ENCODE results near the gene SUZ12.
"Not testable (repeated sequence)": the region's sequence is repeated elsewhere in the genome, so short reads cannot be mapped to it uniquely, and the experiment has no call there.

The SUZ12 gene

DNA sequence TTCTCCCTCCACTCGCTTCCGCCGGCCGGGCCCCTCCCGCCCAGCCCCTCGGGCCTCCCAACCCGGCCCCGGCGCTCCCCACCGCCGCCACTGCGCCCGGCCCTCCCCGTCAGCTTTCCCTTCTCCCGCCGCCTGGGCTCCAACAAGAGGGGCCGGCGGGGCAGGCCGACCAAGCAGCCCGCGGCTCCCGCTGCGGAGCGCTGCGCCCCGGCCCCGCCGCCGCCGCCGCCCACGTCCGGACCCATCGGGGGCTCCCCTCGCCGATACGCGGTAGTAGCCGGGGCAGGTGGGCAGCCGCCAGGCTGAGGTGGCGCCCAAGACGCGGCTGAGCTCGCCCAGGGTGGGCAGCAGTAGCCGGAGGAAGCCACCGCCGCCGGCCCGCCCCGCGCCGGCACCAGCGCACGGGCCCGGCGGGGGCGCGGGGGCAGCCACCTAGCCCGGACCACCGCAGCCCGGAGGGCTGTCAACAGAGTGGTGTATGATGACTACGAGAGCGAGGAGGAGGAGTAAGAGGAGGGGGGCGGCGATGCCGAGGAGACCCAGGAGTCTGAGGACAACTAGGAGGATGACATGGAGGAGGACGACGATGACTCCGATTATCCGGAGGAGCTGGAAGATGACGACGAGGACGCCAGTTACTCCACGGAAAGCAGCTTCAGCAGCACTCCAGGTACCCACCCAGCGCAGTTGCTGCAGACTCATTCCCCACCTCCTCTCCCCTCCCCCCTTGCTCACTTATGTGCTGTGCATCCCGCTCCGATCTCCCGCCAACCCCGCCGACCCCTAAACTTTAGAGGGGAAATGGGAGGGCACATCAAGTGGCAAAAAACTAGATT, 70.9 kb downstream of the SUZ12 start:
- no peaks in the 10 kb centered on the region for H3K36me3 ChIP-seq (ENCODE audit: control insufficient read depth in 2 of 2, insufficient read depth in 2 of 2, low read length in 2 of 2)
- H3K4me3 ChIP-seq (ENCODE audit: low read length in 2 of 2) = peak overlapping the region; percentile 98 to 99
- H3K9me3 ChIP-seq (ENCODE audit: control insufficient read depth in 2 of 2, low read length in 2 of 2) = no peaks in the 10 kb centered on the region
- H3K4me1 ChIP-seq (ENCODE audit: control insufficient read depth in 2 of 2, insufficient read depth in 2 of 2, low read length in 2 of 2) = peaks cover 3 to 7% of the 10 kb centered on the region in 2 donors
- no peaks in the 10 kb centered on the region for H3K27me3 ChIP-seq (ENCODE audit: control insufficient read depth in 2 of 2, insufficient read depth in 2 of 2, low read length in 2 of 2)
- peak overlapping the region; percentile 37 to 61 for H3K27ac ChIP-seq (ENCODE audit: low read depth in 2 of 2, low read length in 2 of 2)
- H3K9ac ChIP-seq (ENCODE audit: low read depth in 1 of 2, low read length in 2 of 2) = peak overlapping the region; percentile 87 to 89

DNA sequence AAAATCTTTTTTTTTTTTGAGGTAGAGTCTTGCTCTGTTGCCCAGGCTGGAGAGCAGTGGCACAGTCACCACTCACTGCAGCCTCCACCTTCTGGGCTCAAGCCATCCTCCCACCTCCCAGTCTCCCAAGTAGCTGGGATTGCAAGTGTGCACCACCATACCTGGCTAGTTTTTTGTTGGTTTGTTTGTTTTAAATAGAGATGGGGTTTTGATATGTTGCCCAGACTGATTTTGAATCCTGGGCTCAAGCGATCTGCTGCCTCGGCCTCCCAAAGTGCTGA, 72.4 kb downstream of the SUZ12 start:
- H3K36me3 ChIP-seq (ENCODE audit: control insufficient read depth in 2 of 2, insufficient read depth in 2 of 2, low read length in 2 of 2) = no peaks in the 10 kb centered on the region
- peaks cover 3 to 7% of the 10 kb centered on the region in 2 donors for H3K4me1 ChIP-seq (ENCODE audit: control insufficient read depth in 2 of 2, insufficient read depth in 2 of 2, low read length in 2 of 2)
- no peaks in the 10 kb centered on the region for H3K9me3 ChIP-seq (ENCODE audit: control insufficient read depth in 2 of 2, low read length in 2 of 2)
- H3K4me3 ChIP-seq (ENCODE audit: low read length in 2 of 2) = peak overlapping the region in 1 of 2 donors; percentile 99
- no peaks in the 10 kb centered on the region for H3K27me3 ChIP-seq (ENCODE audit: control insufficient read depth in 2 of 2, insufficient read depth in 2 of 2, low read length in 2 of 2)
- no peak overlapping the region for H3K27ac ChIP-seq (ENCODE audit: low read depth in 2 of 2, low read length in 2 of 2)
- no peak overlapping the region for H3K9ac ChIP-seq (ENCODE audit: low read depth in 1 of 2, low read length in 2 of 2)

DNA sequence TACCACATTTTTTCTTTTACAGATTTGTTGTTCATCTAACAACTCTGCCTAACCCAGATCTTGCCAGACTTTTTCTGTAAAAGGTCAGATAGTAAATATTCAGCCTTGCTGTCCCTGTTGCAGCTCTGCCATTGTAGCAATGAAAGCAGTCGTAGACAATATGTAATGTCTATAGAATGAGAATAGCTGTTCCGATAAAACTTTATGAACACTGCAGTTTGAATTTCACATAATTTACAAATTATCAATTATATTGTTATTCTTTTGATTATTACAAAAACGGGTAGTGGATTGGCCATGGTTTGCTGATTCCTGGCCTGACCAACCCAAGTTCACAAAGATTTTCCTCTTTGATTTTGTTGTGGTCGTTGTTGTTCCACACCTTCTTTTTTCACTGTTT, 73.3 kb downstream of the SUZ12 start:
- H3K4me3 ChIP-seq (ENCODE audit: low read length in 2 of 2) = no peak overlapping the region
- peaks cover 3 to 7% of the 10 kb centered on the region in 2 donors for H3K4me1 ChIP-seq (ENCODE audit: control insufficient read depth in 2 of 2, insufficient read depth in 2 of 2, low read length in 2 of 2)
- H3K36me3 ChIP-seq (ENCODE audit: control insufficient read depth in 2 of 2, insufficient read depth in 2 of 2, low read length in 2 of 2) = no peaks in the 10 kb centered on the region
- H3K9me3 ChIP-seq (ENCODE audit: control insufficient read depth in 2 of 2, low read length in 2 of 2) = no peaks in the 10 kb centered on the region
- H3K9ac ChIP-seq (ENCODE audit: low read depth in 1 of 2, low read length in 2 of 2) = no peak overlapping the region
- no peaks in the 10 kb centered on the region for H3K27me3 ChIP-seq (ENCODE audit: control insufficient read depth in 2 of 2, insufficient read depth in 2 of 2, low read length in 2 of 2)
- H3K27ac ChIP-seq (ENCODE audit: low read depth in 2 of 2, low read length in 2 of 2) = no peak overlapping the region

DNA sequence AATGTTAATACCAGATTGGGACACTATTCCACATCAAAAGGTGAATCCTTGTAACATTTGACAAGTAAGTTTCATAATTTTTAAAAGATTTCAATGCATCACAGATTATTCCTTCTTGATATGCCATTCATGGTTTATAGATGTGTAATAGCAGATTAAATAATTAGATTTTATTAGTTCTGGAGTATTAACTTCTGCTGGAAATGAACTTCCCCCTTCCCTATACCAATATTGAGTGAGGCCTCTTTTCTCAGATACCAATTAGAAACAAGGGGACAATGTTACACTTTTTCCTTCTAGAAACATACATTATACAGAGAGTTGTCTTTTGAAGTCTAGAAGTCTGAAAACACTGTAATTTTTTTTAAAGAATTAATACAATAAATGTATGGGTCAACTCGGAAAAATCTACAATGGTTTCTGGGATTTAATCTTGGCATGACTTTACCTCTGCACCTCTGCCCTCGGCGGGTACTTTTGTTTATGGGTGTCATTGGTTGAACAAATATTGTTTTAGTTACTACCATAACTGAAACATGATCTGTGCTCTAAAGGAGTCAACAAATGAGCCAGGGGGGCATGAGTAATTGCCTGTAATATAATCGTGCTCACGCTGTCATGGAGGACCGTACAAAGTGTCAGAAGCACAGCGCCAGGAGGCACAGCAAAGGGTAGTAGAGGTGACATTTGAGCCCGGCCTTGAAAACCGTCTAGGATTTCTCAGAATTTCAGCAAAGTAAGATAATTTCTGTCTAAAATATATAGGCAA, 78.6 kb downstream of the SUZ12 start:
- no peak overlapping the region for H3K27ac ChIP-seq (ENCODE audit: low read depth in 2 of 2, low read length in 2 of 2)
- peaks cover 0 to 2% of the 10 kb centered on the region in 2 donors for H3K4me1 ChIP-seq (ENCODE audit: control insufficient read depth in 2 of 2, insufficient read depth in 2 of 2, low read length in 2 of 2)
- H3K27me3 ChIP-seq (ENCODE audit: control insufficient read depth in 2 of 2, insufficient read depth in 2 of 2, low read length in 2 of 2) = no peaks in the 10 kb centered on the region
- no peak overlapping the region for H3K4me3 ChIP-seq (ENCODE audit: low read length in 2 of 2)
- H3K36me3 ChIP-seq (ENCODE audit: control insufficient read depth in 2 of 2, insufficient read depth in 2 of 2, low read length in 2 of 2) = peaks cover 3 to 9% of the 10 kb centered on the region in 2 donors
- no peak overlapping the region for H3K9ac ChIP-seq (ENCODE audit: low read depth in 1 of 2, low read length in 2 of 2)
- H3K9me3 ChIP-seq (ENCODE audit: control insufficient read depth in 2 of 2, low read length in 2 of 2) = no peaks in the 10 kb centered on the region

DNA sequence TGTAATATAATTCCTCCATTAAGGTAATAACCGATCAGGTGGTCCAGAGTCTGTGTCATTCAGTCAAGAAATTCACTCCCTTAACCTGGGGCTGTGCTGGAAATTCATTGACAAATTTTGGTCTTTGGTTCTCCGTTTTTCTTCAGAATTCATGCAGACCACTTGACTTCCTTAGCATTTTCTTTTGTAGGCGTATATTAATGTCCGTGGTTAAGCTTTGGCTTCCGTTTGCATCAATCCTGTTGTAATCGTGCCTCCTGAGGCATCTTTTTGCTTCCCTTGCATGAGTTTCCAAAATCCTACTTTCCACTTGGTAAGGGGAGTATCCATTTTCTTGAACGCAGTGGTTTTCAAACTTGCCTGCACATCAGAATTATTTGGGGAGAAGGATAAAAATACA, 79.4 kb downstream of the SUZ12 start:
- H3K9ac ChIP-seq (ENCODE audit: low read depth in 1 of 2, low read length in 2 of 2) = no peak overlapping the region
- H3K27me3 ChIP-seq (ENCODE audit: control insufficient read depth in 2 of 2, insufficient read depth in 2 of 2, low read length in 2 of 2) = no peaks in the 10 kb centered on the region
- H3K4me3 ChIP-seq (ENCODE audit: low read length in 2 of 2) = no peak overlapping the region
- H3K36me3 ChIP-seq (ENCODE audit: control insufficient read depth in 2 of 2, insufficient read depth in 2 of 2, low read length in 2 of 2) = peaks cover 3 to 9% of the 10 kb centered on the region in 2 donors
- no peaks in the 10 kb centered on the region for H3K9me3 ChIP-seq (ENCODE audit: control insufficient read depth in 2 of 2, low read length in 2 of 2)
- H3K4me1 ChIP-seq (ENCODE audit: control insufficient read depth in 2 of 2, insufficient read depth in 2 of 2, low read length in 2 of 2) = peaks cover 0 to 2% of the 10 kb centered on the region in 2 donors
- no peak overlapping the region for H3K27ac ChIP-seq (ENCODE audit: low read depth in 2 of 2, low read length in 2 of 2)

DNA sequence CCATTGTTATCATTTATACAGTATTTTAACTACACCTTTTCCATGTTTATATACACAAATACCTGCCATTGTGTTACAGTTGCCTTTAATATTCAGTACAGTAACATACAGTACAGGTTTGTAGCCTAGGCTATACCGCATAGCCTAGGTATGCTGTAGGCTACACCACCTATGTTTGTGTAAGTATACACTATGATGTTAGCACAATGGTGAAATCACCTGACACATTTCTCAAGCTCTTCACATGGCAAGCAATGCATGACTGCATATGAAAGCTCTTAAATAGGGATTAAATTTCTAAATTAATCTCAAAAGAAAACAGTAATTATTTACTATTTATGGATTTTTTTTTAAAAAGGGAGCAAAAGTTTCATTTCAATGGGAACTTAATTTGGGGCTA, 82.4 kb downstream of the SUZ12 start:
- no peak overlapping the region for H3K27ac ChIP-seq (ENCODE audit: low read depth in 2 of 2, low read length in 2 of 2)
- H3K9ac ChIP-seq (ENCODE audit: low read depth in 1 of 2, low read length in 2 of 2) = no peak overlapping the region
- H3K4me3 ChIP-seq (ENCODE audit: low read length in 2 of 2) = no peak overlapping the region
- H3K36me3 ChIP-seq (ENCODE audit: control insufficient read depth in 2 of 2, insufficient read depth in 2 of 2, low read length in 2 of 2) = peaks cover 3 to 15% of the 10 kb centered on the region in 2 donors
- peaks cover 0 to 2% of the 10 kb centered on the region in 2 donors for H3K4me1 ChIP-seq (ENCODE audit: control insufficient read depth in 2 of 2, insufficient read depth in 2 of 2, low read length in 2 of 2)
- no peaks in the 10 kb centered on the region for H3K9me3 ChIP-seq (ENCODE audit: control insufficient read depth in 2 of 2, low read length in 2 of 2)
- H3K27me3 ChIP-seq (ENCODE audit: control insufficient read depth in 2 of 2, insufficient read depth in 2 of 2, low read length in 2 of 2) = no peaks in the 10 kb centered on the region

DNA sequence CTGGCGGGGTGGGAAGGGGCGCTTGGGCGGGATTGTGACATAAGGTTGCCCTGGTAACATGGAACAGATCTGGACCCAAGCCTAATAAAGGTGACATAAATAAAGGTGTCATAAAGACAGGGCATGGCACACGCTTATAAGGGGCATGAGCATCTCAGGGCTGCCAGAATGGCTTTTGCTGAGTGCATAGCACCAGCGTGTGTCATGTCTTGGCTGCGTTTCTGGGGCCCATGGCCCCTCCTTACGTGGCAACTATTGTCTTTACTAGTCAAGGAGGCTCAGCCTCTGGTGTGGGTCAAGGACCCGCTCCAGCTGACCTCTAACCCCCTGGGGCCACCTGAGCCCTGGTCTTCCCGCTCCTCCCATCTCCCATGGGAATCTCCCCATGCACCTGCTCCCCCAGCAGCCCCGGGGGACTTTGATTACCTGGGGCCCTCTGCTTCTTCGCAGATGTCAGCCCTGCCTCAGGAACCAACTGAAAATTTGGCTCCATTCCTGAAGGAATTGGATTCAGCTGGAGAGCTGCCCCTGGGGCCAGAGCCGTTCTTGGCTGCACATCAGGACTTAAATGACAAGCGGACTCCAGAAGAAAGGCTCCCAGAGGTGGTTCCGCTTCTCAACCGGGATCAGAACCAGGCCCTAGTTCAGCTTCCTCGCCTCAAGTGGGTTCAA, 84.3 kb downstream of the SUZ12 start:
- H3K9me3 ChIP-seq (ENCODE audit: control insufficient read depth in 2 of 2, low read length in 2 of 2) = no peaks in the 10 kb centered on the region
- no peak overlapping the region for H3K9ac ChIP-seq (ENCODE audit: low read depth in 1 of 2, low read length in 2 of 2)
- H3K27ac ChIP-seq (ENCODE audit: low read depth in 2 of 2, low read length in 2 of 2) = no peak overlapping the region
- H3K4me1 ChIP-seq (ENCODE audit: control insufficient read depth in 2 of 2, insufficient read depth in 2 of 2, low read length in 2 of 2) = no peaks in the 10 kb centered on the region
- no peak overlapping the region for H3K4me3 ChIP-seq (ENCODE audit: low read length in 2 of 2)
- H3K27me3 ChIP-seq (ENCODE audit: control insufficient read depth in 2 of 2, insufficient read depth in 2 of 2, low read length in 2 of 2) = no peaks in the 10 kb centered on the region
- H3K36me3 ChIP-seq (ENCODE audit: control insufficient read depth in 2 of 2, insufficient read depth in 2 of 2, low read length in 2 of 2) = peaks cover 3 to 15% of the 10 kb centered on the region in 2 donors

DNA sequence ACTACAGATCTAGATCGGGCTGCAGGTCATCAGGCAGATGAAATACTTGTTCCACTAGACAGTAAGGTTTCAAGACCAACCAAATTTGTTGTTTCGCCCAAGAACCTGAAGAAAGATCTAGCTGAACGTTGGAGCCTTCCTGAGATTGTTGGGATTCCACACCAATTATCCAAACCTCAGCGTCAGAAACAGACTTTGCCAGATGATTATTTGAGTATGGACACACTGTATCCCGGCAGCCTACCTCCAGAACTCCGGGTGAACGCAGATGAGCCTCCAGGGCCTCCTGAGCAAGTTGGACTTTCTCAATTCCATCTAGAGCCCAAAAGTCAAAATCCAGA, 84.8 kb downstream of the SUZ12 start:
- no peaks in the 10 kb centered on the region for H3K27me3 ChIP-seq (ENCODE audit: control insufficient read depth in 2 of 2, insufficient read depth in 2 of 2, low read length in 2 of 2)
- H3K4me1 ChIP-seq (ENCODE audit: control insufficient read depth in 2 of 2, insufficient read depth in 2 of 2, low read length in 2 of 2) = no peaks in the 10 kb centered on the region
- peaks cover 3 to 15% of the 10 kb centered on the region in 2 donors for H3K36me3 ChIP-seq (ENCODE audit: control insufficient read depth in 2 of 2, insufficient read depth in 2 of 2, low read length in 2 of 2)
- H3K27ac ChIP-seq (ENCODE audit: low read depth in 2 of 2, low read length in 2 of 2) = no peak overlapping the region
- no peaks in the 10 kb centered on the region for H3K9me3 ChIP-seq (ENCODE audit: control insufficient read depth in 2 of 2, low read length in 2 of 2)
- H3K9ac ChIP-seq (ENCODE audit: low read depth in 1 of 2, low read length in 2 of 2) = no peak overlapping the region
- no peak overlapping the region for H3K4me3 ChIP-seq (ENCODE audit: low read length in 2 of 2)

DNA sequence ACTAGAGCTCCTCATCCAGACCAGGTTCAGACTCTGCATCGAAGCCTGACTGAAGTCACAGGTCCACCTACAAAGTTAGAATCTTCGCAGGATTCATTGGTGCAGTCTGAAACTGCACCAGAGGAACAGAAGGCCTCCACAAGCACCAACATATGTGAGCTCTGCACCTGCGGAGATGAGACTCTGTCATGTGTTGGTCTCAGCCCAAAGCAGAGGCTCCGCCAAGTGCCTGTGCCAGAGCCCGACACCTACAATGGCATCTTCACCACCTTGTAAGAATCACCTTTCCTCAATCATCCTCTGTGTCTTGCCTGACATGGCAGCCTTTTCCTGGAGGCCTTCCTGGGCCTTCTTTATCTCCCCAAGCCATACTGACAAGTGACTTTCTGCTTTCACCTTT, 85.7 kb downstream of the SUZ12 start:
- peaks cover 3 to 15% of the 10 kb centered on the region in 2 donors for H3K36me3 ChIP-seq (ENCODE audit: control insufficient read depth in 2 of 2, insufficient read depth in 2 of 2, low read length in 2 of 2)
- not testable (repeated sequence) for H3K27ac ChIP-seq (ENCODE audit: low read depth in 2 of 2, low read length in 2 of 2); H3K4me3 ChIP-seq (ENCODE audit: low read length in 2 of 2); H3K27me3 ChIP-seq (ENCODE audit: control insufficient read depth in 2 of 2, insufficient read depth in 2 of 2, low read length in 2 of 2); H3K9ac ChIP-seq (ENCODE audit: low read depth in 1 of 2, low read length in 2 of 2); H3K4me1 ChIP-seq (ENCODE audit: control insufficient read depth in 2 of 2, insufficient read depth in 2 of 2, low read length in 2 of 2); H3K9me3 ChIP-seq (ENCODE audit: control insufficient read depth in 2 of 2, low read length in 2 of 2)

DNA sequence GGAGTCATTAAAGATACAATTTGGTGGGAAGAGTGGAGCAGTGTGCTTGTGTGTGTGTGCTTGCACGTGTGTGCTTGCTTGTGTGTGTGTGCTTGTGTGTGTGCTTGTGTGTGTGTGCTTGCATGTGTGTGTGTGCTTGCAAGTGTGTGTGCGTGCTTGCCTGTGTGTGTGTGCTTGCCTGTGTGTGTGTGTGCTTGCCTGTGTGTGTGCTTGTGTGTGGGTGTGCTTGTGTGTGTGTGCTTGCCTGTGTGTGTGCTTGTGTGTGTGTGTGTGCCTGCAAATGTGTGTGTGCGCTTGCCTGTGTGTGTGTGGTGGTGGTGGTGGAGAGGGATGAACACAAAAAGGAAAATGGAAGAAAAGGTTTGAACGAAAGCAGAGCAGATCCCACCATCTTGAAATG, 90.5 kb downstream of the SUZ12 start:
- H3K27ac ChIP-seq (ENCODE audit: low read depth in 2 of 2, low read length in 2 of 2); H3K9ac ChIP-seq (ENCODE audit: low read depth in 1 of 2, low read length in 2 of 2); H3K4me3 ChIP-seq (ENCODE audit: low read length in 2 of 2); H3K36me3 ChIP-seq (ENCODE audit: control insufficient read depth in 2 of 2, insufficient read depth in 2 of 2, low read length in 2 of 2); H3K27me3 ChIP-seq (ENCODE audit: control insufficient read depth in 2 of 2, insufficient read depth in 2 of 2, low read length in 2 of 2); H3K4me1 ChIP-seq (ENCODE audit: control insufficient read depth in 2 of 2, insufficient read depth in 2 of 2, low read length in 2 of 2); H3K9me3 ChIP-seq (ENCODE audit: control insufficient read depth in 2 of 2, low read length in 2 of 2): not testable (repeated sequence)
